IPS DF 6.9 (cell line): ENCODE data around the gene MOV10.

Experiments
- DNase-seq: peaks from one replicate; pipeline ENCODE4 v3.0.0-alpha.2; 2013; ENCODE audit warnings: low read depth, low spot score
- H3K27ac ChIP-seq: one replicate; pipeline ENCODE4 v1.5.1; 2013; ENCODE audit warnings: low read length, control low read depth
- H3K27me3 ChIP-seq: 2 replicates; pipeline ENCODE4 v1.6.1; 2013; ENCODE audit warnings: mild to moderate bottlenecking, low read length; ENCODE audit not compliant: control insufficient read depth, insufficient read depth
- H3K36me3 ChIP-seq: 2 replicates; pipeline ENCODE4 v1.6.1; 2013; ENCODE audit warnings: low read length; ENCODE audit not compliant: control insufficient read depth, insufficient read depth
- H3K4me1 ChIP-seq: 2 replicates; pipeline ENCODE4 v1.6.1; 2013; ENCODE audit warnings: low read length; ENCODE audit not compliant: control insufficient read depth, insufficient read depth
- H3K4me3 ChIP-seq: 2 replicates; pipeline ENCODE4 v1.5.1; 2013; ENCODE audit warnings: mild to moderate bottlenecking, low read length
- H3K9me3 ChIP-seq: 2 replicates; pipeline ENCODE4 v1.6.1; 2013; ENCODE audit warnings: low read length, inconsistent platforms; ENCODE audit not compliant: control insufficient read depth, insufficient read depth
- WGBS: extraction: QIAGEN DNeasy Blood & Tissue Kit; methylation state at CpG from one replicate; pipeline ENCODE4 v1.1.7; 2013; ENCODE audit warnings: mixed read lengths, missing lambda C conversion rate; ENCODE audit not compliant: insufficient read length, insufficient coverage; 5-methylcytosine and 5-hydroxymethylcytosine counted together

The MOV10 gene, protein sequence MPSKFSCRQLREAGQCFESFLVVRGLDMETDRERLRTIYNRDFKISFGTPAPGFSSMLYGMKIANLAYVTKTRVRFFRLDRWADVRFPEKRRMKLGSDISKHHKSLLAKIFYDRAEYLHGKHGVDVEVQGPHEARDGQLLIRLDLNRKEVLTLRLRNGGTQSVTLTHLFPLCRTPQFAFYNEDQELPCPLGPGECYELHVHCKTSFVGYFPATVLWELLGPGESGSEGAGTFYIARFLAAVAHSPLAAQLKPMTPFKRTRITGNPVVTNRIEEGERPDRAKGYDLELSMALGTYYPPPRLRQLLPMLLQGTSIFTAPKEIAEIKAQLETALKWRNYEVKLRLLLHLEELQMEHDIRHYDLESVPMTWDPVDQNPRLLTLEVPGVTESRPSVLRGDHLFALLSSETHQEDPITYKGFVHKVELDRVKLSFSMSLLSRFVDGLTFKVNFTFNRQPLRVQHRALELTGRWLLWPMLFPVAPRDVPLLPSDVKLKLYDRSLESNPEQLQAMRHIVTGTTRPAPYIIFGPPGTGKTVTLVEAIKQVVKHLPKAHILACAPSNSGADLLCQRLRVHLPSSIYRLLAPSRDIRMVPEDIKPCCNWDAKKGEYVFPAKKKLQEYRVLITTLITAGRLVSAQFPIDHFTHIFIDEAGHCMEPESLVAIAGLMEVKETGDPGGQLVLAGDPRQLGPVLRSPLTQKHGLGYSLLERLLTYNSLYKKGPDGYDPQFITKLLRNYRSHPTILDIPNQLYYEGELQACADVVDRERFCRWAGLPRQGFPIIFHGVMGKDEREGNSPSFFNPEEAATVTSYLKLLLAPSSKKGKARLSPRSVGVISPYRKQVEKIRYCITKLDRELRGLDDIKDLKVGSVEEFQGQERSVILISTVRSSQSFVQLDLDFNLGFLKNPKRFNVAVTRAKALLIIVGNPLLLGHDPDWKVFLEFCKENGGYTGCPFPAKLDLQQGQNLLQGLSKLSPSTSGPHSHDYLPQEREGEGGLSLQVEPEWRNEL

DNA sequence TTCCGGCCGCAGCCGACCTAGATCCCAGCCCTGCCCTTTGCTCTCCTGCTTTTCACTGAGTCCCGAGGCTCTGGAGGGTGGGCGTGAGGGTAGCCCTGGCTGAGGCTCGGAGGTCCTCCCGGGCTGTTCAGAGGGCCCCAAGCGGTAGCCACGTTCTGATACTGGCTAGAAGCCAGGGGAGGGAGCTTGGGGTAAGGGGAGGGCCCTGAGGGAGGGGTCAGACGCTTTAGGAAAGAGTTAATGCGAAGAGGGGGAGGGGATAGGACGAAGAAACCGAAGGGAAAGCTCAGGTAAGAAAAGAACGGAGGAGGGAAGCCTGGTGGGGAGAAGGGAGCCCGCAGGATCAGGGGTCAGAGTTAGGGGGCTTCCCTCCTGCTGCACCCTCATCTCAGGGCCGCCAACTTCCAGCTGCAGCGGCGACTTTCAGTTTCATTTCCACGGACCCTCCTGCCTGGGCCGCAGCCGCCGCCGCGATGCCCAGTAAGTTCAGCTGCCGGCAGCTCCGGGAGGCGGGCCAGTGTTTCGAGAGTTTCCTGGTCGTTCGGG, at the start of gene MOV10:
MOV10 (plus strand) TSS at position 220 of the 546 bp plus-strand sequence; CDS start at position 474, 254 bp downstream.
- Histone ChIP-seq H3K27me3 (no peaks in the 10 kb centered on the region), H3K4me3 (peak within 1 kb of the TSS; percentile 54), H3K36me3 (no peaks in the 10 kb centered on the region), H3K27ac (no peak within 1 kb of the TSS), H3K4me1 (peaks cover 1% of the 10 kb centered on the region; the same call in 1 of the 2 replicates), H3K9me3 (no peaks in the 10 kb centered on the region)
- WGBS, result no CpG with 5 or more reads among the region's 30 CpGs
- no peak for DNase-seq

- H3K36me3 ChIP-seq, result no peaks in the 10 kb centered on the region
- H3K27ac ChIP-seq, result no peak overlapping the region
- DNase-seq, result no peak
- H3K9me3 ChIP-seq, result no peaks in the 10 kb centered on the region
- no peaks in the 10 kb centered on the region for H3K27me3 ChIP-seq
- no peaks in the 10 kb centered on the region for H3K4me1 ChIP-seq
- WGBS, result no CpG with 5 or more reads among the region's 2 CpGs
- H3K4me3 ChIP-seq, result no peak overlapping the region
Measured at GRCh38 chr1:112625696-112626095, 48.8 kb upstream of the MOV10 start.

- Histone ChIP-seq H3K4me3 (no peak overlapping the region), H3K9me3 (no peaks in the 10 kb centered on the region), H3K36me3 (no peaks in the 10 kb centered on the region), H3K4me1 (no peaks in the 10 kb centered on the region), H3K27ac (no peak overlapping the region), H3K27me3 (no peaks in the 10 kb centered on the region)
- DNase-seq, result no peak
- WGBS, result no CpG with 5 or more reads among the region's 5 CpGs
Measured at GRCh38 chr1:112626193-112626592, 48.3 kb upstream of the MOV10 start.

GRCh38 chr1:112626887-112627286, 47.6 kb upstream of the MOV10 start:
- Histone ChIP-seq H3K36me3 (no peaks in the 10 kb centered on the region), H3K9me3 (no peaks in the 10 kb centered on the region), H3K4me1 (no peaks in the 10 kb centered on the region), H3K27me3 (no peaks in the 10 kb centered on the region), H3K27ac (no peak overlapping the region), H3K4me3 (no peak overlapping the region)
- no peak for DNase-seq

DNA sequence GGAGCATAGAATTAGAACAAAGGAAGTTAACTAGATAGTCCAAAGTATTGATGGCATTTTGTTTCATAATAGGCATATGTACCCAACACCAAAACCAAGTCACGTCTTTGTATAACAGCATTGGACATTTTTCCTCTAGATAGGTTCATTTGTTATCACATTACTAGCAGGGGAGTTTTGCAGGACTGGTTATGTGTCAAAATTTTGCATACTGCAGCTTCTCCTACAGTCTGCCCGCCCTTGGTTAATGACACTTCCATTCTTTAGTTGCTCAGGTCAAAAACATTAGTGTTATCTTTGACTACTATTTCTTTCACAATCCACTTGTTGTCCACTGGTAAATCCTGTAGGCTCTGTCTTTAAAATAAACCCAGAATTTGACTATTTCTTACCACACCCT, 45.9 kb upstream of the MOV10 start:
- H3K36me3 ChIP-seq, result no peaks in the 10 kb centered on the region
- DNase-seq, result no peak
- H3K27me3 ChIP-seq, result no peaks in the 10 kb centered on the region
- no peak overlapping the region for H3K27ac ChIP-seq
- no CpG with 5 or more reads among the region's 2 CpGs for WGBS
- no peak overlapping the region for H3K4me3 ChIP-seq
- no peaks in the 10 kb centered on the region for H3K4me1 ChIP-seq
- no peaks in the 10 kb centered on the region for H3K9me3 ChIP-seq

- Histone ChIP-seq H3K4me3 (no peak overlapping the region), H3K4me1 (no peaks in the 10 kb centered on the region), H3K36me3 (no peaks in the 10 kb centered on the region), H3K27me3 (no peaks in the 10 kb centered on the region), H3K9me3 (no peaks in the 10 kb centered on the region), H3K27ac (no peak overlapping the region)
- DNase-seq, result no peak
Measured at GRCh38 chr1:112629256-112629655, 45.2 kb upstream of the MOV10 start.

DNA sequence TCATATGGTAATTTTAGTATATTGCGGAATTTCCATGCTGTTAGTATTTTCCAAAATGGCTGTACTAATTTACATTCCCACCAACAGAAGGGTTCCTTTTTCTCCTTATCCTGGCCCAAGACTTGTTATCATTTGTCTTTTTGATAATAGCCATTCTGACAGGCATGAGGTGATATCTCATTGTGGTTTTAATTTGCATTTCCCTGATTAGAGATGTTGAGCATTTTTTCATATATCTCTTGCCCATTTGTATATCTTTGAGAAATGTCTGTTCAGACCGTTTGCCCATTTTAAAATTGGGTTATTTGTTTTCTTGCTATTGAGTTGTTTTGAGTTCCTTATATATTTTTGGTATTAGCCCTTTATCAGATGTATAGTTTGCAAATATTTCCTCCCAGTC, 40.8 kb upstream of the MOV10 start:
- Histone ChIP-seq H3K36me3 (no peaks in the 10 kb centered on the region), H3K4me3 (no peak overlapping the region), H3K27me3 (no peaks in the 10 kb centered on the region), H3K27ac (no peak overlapping the region), H3K9me3 (no peaks in the 10 kb centered on the region), H3K4me1 (no peaks in the 10 kb centered on the region)
- DNase-seq, result no peak
- no CpG with 5 or more reads among the region's 2 CpGs for WGBS

GRCh38 chr1:112634367-112634766, 40.1 kb upstream of the MOV10 start:
- Histone ChIP-seq H3K36me3 (no peaks in the 10 kb centered on the region), H3K9me3 (no peaks in the 10 kb centered on the region), H3K27ac (no peak overlapping the region), H3K4me3 (no peak overlapping the region), H3K27me3 (no peaks in the 10 kb centered on the region), H3K4me1 (no peaks in the 10 kb centered on the region)
- DNase-seq, result no peak

DNA sequence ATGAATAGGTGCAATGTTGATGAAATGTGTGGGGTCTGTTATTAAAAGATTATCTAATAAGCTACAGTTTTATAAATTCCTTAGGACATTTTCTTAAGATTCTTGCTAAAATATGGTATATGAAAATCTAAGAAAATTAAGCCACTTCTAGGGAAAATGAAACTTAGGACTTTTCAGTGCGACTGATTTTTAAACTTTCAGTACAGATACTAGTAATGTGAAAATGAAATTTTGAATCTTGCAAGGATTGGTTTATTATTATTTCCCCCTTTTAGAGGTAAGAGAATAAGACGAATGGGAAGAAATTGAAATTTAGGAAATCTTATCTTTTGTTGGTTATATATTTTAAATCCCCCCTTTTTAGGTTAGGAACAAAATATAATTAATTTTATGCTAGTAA, 38.4 kb upstream of the MOV10 start:
- no peak overlapping the region for H3K4me3 ChIP-seq
- no peaks in the 10 kb centered on the region for H3K27me3 ChIP-seq
- no peaks in the 10 kb centered on the region for H3K4me1 ChIP-seq
- no peak for DNase-seq
- no peaks in the 10 kb centered on the region for H3K9me3 ChIP-seq
- no CpG with 5 or more reads among the region's 2 CpGs for WGBS
- H3K27ac ChIP-seq, result no peak overlapping the region
- H3K36me3 ChIP-seq, result no peaks in the 10 kb centered on the region

DNA sequence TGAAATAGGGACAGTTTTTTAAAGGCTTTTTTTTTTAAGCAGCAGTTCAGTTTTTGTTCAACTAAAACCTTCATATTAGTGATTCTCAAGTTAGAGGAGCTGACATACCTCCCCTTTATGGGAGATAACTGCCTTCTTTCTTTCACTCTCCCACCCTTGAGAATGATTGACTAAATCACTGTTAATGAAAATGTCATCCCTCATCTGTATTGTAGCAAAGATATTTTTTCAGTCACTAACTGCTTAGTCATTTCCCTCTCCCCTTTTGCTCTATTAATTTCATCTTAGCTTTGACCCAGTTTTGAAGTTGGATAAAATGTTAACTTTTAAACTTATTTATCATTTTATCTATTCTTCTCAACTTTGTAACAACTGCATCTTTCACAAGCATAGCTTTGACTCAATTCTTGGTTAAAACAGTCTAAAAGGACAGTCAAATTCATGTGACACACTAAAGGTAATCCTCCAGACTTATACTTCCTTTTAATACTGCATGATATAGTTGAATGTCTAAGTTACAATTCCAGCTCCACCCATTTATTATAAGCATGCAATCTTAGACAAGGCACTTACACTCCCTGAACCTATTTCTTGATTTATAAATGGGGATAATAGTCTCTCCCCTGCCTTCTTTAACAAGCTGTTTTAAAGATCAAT, 37.7 kb upstream of the MOV10 start:
- Histone ChIP-seq H3K9me3 (no peaks in the 10 kb centered on the region), H3K4me1 (no peaks in the 10 kb centered on the region), H3K36me3 (no peaks in the 10 kb centered on the region), H3K4me3 (no peak overlapping the region), H3K27ac (no peak overlapping the region), H3K27me3 (no peaks in the 10 kb centered on the region)
- DNase-seq, result no peak
